LNCAP (cell line): ENCODE results near the gene SDE2.

Source experiments
- TF ChIP-seq, protein P1 (sequence below): fragments of 450-650 bp; IDR thresholded peaks from 2 replicates; pipeline ENCODE4 v1.5.1; 2017; ENCODE audit warnings: mild to moderate bottlenecking

SDE2 gene

DNA sequence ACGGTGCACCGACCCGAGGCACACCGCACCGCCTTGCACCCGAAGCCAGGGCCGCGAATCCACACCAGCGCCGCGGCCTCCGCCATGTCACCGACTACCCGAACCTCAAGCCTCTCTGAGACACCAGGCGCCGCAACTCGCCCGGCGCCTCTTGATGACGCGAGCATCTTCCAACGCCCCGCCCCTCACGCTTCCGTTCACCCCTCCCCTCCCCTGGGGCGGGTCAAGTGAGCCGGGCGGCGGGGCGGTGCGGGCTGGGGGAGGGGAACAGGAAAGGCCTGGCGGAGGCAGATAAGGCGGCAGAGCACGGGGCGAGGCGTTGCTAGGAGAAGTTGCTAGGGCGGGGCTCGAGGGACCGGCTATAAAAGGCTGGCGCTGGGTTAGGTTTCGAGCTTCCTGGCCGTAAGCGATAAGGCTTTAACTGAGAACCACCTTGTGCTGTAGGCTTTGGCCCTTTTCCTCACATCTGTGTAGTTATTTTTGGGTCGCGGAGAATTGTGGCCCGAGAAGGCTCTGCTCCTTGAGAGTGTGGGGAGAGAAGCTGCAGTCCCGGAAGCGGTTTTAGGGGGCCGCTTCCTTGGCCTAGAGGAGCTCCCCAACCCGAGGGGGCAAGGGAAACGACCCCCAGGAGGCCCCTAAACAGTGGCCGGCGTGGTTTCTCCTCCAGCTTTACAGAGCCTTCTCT is at the start of gene SDE2:
TSS of gene SDE2 (minus strand) at position 117 of the 685 bp plus-strand sequence. CDS start at position 86, 31 bp downstream.
- TF ChIP-seq, protein P1, sequence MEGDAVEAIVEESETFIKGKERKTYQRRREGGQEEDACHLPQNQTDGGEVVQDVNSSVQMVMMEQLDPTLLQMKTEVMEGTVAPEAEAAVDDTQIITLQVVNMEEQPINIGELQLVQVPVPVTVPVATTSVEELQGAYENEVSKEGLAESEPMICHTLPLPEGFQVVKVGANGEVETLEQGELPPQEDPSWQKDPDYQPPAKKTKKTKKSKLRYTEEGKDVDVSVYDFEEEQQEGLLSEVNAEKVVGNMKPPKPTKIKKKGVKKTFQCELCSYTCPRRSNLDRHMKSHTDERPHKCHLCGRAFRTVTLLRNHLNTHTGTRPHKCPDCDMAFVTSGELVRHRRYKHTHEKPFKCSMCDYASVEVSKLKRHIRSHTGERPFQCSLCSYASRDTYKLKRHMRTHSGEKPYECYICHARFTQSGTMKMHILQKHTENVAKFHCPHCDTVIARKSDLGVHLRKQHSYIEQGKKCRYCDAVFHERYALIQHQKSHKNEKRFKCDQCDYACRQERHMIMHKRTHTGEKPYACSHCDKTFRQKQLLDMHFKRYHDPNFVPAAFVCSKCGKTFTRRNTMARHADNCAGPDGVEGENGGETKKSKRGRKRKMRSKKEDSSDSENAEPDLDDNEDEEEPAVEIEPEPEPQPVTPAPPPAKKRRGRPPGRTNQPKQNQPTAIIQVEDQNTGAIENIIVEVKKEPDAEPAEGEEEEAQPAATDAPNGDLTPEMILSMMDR = no peak

GRCh38 chr1:226048886-226049285 is 49.7 kb upstream of the SDE2 start:
- TF ChIP-seq, protein P1 = no peak

- TF ChIP-seq, protein P1 = no peak
Observed at GRCh38 chr1:226047495-226047894, 48.4 kb upstream of the SDE2 start.

DNA sequence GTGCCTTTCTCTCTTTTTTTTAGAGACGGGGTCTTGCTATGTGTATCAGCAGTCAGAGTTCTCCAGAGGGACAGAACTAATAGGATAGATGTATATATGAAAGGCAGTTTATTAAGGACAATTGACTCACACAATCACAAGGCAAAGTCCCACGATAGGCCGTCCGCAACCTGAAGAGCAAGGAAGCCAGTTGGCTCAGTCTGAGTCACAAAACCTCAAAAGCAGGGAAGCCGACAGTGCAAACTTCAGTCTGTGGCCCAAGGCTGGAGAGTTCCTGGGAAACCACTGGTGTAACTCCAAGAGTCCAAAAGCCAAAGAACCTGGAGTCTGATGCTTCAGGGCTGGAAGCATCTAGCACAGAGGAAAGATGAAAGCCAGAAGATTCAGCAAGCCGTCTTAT is 47.1 kb upstream of the SDE2 start:
- TF ChIP-seq, protein P1 = no peak

DNA sequence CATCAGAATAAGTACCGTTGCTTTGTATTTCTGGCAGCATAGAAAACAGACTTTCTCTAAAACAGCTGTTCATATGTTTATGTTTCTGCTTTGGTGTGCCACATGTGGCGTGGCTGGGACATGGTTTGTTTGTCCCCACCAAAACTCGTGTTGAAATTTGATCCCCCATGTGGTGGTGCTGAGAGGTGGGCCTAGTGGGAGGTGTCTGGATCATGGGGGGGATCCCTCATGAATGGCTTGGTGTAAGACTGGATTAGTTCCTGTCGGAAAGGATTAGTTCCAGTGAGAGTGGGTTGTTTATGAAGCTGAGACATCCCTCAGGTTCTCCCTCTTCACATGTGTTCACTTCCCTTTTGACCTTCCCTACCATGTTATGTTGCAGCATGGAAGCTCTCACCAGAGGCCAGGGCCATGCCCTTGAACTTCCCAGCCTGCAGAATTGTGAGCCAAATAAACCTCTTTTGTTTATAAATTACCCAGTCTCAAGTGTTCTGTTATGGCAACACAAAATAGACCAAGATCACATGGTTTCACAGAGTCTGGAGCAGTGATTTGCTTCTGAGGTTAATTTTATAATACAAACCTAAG is 45.5 kb upstream of the SDE2 start:
- TF ChIP-seq, protein P1 = no peak

DNA sequence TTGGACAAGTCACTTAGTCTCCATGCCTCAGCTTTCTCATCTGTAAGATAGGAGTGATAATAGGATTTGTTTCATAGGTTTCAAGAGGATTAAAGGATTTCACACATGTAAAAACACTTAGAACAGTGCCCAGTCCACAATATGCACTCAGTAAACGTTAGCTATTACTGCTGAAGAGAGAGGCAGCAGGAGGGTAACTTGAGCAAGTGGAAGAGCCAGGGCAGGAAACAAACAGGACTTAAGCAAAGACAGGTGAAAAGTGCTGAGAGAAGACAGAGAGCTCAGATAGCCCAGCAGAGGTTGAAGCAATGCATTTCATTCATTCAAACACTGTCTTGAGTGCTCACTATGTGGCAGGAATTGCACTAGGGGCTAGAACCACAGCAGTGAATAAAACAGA is 42.3 kb upstream of the SDE2 start:
- TF ChIP-seq, protein P1 = no peak

DNA sequence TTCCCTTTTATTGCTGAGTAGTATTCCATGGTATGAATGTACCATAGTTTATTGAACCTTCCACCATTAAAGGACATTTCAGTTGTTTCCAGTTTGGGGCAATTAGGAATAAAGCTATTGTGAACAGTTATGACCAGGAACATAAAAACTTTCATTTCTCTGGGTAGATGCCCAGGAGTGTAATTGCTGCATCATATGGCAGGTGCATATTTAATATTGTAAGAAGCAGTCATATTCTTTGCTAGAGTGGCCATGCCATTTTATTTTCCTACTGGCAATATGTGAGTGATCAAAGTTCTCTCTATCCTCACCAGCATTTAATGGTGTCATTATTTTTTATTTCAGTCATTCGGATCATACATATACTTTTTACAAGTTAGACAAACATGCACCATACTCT is 39.5 kb upstream of the SDE2 start:
- TF ChIP-seq, protein P1 = no peak

GRCh38 chr1:226035915-226036314 is 36.8 kb upstream of the SDE2 start:
- TF ChIP-seq, protein P1 = no peak
